ENCODE measurements around the gene CHN2. TPM values are rescaled to one million over a fixed set of nuclear protein-coding genes. Genes with fewer than 3 reads are reported as not detected.

Gene CHN2
- total RNA-seq, 1 experiment from 2014 or later, result 5.0 TPM

DNA sequence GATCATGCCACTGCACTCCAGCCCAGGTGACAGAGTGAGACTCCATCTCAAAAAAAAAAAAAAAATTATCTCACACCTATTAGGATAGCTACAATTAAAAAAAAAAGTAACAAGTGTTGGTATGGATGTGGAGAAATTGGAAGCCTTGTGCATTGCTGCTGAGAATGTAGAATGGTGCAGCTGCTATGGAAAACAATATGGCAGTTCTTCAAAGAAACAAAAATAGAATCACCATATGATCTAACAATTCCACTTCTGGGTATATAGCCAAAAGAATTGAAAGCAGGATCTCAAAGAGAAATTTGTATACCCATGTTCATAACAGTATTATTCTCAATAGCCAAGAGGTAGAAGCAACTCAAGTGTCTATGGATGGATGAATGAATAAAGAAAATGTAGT is 225.4 kb downstream of the CHN2 start:
- ATAC-seq (no peak), DNase-seq (ENCODE audit: low spot score) (no peak)
- Mint-ChIP-seq H3K4me1 (peaks cover 18% of the 10 kb centered on the region), H3K4me3 (no peak overlapping the region), H3K9me3 (no peaks in the 10 kb centered on the region; the same call in 1 of the 2 replicates), H3K27ac (no peak overlapping the region), H3K36me3 (no peaks in the 10 kb centered on the region), H3K27me3 (ENCODE audit: low read depth) (no peaks in the 10 kb centered on the region)
- CTCF ChIA-PET, result no interaction called here
- POLR2A ChIA-PET, result no interaction called here
- TF ChIP-seq JAZF1 (CRISPR knock-in tag; IDR thresholded peaks at IDR 0.05), result no peak
- no peak for TF ChIP-seq MYBL2 (CRISPR knock-in tag; IDR thresholded peaks at IDR 0.05)
- TF ChIP-seq CREB1 (CRISPR knock-in tag; IDR thresholded peaks at IDR 0.05), result no peak

GRCh38 chr7:29421010-29421956 is 226.7 kb downstream of the CHN2 start:
- no peak for TF ChIP-seq ZBTB43 (CRISPR knock-in tag; IDR thresholded peaks at IDR 0.05)
- TF ChIP-seq SOX15 (CRISPR knock-in tag; IDR thresholded peaks at IDR 0.05), result no peak
- no peak for TF ChIP-seq TEAD1 (CRISPR knock-in tag; IDR thresholded peaks at IDR 0.05)
- no peak for TF ChIP-seq ZNF396 (CRISPR knock-in tag; IDR thresholded peaks at IDR 0.05; ENCODE audit: borderline replicate concordance)
- no peak for TF ChIP-seq ELF4 (CRISPR knock-in tag; IDR thresholded peaks at IDR 0.05; ENCODE audit: low read depth)
- no peak for TF ChIP-seq GABPB1 (CRISPR knock-in tag; IDR thresholded peaks at IDR 0.05)
- no peak for TF ChIP-seq ZNF671 (CRISPR knock-in tag; IDR thresholded peaks at IDR 0.05)
- no peak for TF ChIP-seq OVOL2 (CRISPR knock-in tag; IDR thresholded peaks at IDR 0.05; ENCODE audit: borderline replicate concordance)
- TF ChIP-seq, protein P1, sequence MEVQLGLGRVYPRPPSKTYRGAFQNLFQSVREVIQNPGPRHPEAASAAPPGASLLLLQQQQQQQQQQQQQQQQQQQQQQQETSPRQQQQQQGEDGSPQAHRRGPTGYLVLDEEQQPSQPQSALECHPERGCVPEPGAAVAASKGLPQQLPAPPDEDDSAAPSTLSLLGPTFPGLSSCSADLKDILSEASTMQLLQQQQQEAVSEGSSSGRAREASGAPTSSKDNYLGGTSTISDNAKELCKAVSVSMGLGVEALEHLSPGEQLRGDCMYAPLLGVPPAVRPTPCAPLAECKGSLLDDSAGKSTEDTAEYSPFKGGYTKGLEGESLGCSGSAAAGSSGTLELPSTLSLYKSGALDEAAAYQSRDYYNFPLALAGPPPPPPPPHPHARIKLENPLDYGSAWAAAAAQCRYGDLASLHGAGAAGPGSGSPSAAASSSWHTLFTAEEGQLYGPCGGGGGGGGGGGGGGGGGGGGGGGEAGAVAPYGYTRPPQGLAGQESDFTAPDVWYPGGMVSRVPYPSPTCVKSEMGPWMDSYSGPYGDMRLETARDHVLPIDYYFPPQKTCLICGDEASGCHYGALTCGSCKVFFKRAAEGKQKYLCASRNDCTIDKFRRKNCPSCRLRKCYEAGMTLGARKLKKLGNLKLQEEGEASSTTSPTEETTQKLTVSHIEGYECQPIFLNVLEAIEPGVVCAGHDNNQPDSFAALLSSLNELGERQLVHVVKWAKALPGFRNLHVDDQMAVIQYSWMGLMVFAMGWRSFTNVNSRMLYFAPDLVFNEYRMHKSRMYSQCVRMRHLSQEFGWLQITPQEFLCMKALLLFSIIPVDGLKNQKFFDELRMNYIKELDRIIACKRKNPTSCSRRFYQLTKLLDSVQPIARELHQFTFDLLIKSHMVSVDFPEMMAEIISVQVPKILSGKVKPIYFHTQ (CRISPR knock-in tag; IDR thresholded peaks at IDR 0.05), result no peak
- no peak for TF ChIP-seq RORB (CRISPR knock-in tag; IDR thresholded peaks at IDR 0.05)
- TF ChIP-seq E2F5 (CRISPR knock-in tag; IDR thresholded peaks at IDR 0.05), result no peak
- TF ChIP-seq, protein P2, sequence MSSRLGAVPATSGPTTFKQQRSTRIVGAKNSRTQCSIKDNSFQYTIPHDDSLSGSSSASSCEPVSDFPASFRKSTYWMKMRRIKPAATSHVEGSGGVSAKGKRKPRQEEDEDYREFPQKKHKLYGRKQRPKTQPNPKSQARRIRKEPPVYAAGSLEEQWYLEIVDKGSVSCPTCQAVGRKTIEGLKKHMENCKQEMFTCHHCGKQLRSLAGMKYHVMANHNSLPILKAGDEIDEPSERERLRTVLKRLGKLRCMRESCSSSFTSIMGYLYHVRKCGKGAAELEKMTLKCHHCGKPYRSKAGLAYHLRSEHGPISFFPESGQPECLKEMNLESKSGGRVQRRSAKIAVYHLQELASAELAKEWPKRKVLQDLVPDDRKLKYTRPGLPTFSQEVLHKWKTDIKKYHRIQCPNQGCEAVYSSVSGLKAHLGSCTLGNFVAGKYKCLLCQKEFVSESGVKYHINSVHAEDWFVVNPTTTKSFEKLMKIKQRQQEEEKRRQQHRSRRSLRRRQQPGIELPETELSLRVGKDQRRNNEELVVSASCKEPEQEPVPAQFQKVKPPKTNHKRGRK (CRISPR knock-in tag; IDR thresholded peaks at IDR 0.05; ENCODE audit: borderline replicate concordance), result no peak
- TF ChIP-seq, protein P3, sequence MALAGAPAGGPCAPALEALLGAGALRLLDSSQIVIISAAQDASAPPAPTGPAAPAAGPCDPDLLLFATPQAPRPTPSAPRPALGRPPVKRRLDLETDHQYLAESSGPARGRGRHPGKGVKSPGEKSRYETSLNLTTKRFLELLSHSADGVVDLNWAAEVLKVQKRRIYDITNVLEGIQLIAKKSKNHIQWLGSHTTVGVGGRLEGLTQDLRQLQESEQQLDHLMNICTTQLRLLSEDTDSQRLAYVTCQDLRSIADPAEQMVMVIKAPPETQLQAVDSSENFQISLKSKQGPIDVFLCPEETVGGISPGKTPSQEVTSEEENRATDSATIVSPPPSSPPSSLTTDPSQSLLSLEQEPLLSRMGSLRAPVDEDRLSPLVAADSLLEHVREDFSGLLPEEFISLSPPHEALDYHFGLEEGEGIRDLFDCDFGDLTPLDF (CRISPR knock-in tag; IDR thresholded peaks at IDR 0.05), result no peak
- H3K36me3 Mint-ChIP-seq, result no peaks in the 10 kb centered on the region
- no peaks in the 10 kb centered on the region; the same call in 1 of the 2 replicates for H3K9me3 Mint-ChIP-seq
- ATAC-seq (no peak), DNase-seq (ENCODE audit: low spot score) (no peak)
- no peak overlapping the region for H3K4me3 Mint-ChIP-seq
- ChIA-PET CTCF (interaction anchor here (1.2 to 1.8 kb wide), 3 partner anchors 13 to 500 kb away, joined by 3 to 8 read pairs (median 6); no protein-coding TSS in a partner anchor), POLR2A (no interaction called here)
- H3K4me1 Mint-ChIP-seq, result peaks cover 18% of the 10 kb centered on the region
- no peaks in the 10 kb centered on the region for H3K27me3 Mint-ChIP-seq (ENCODE audit: low read depth)
- H3K27ac Mint-ChIP-seq, result no peak overlapping the region

Data from WTC11 (cell line).